Endothelial cell of umbilical vein (primary cell): ENCODE results near the gene SEC31A. TPM values are rescaled to one million over a fixed set of nuclear protein-coding genes. Genes with fewer than 3 reads are reported as not detected.

Experiments used
- BruUV-seq: library from RNA; stranded (reverse); fragments of 400-500 nt; replicated peaks from 2 replicates; lab custom pipeline; 2021; lab: Mats Ljungman, UMichigan
- CTCF ChIA-PET: fragments of 300-600, 350-600 bp; sonication (Branson Sonifier 250); formaldehyde crosslinking; loops from one replicate; lab custom pipeline; 2021; ENCODE audit warnings: antibody characterized with exemption, inconsistent platforms; lab: Charles Lee
- POLR2A ChIA-PET: fragments of 300-600, 350-600 bp; sonication (Branson Sonifier 250); formaldehyde crosslinking; loops from one replicate; lab custom pipeline; 2021; ENCODE audit warnings: antibody characterized with exemption, inconsistent platforms; lab: Charles Lee
- DNase-seq: peaks from one replicate; pipeline ENCODE4 v3.0.0-alpha.2; 2011; ENCODE audit warnings: low read depth, low spot score
- FAIRE-seq: peaks from 2 replicates; lab custom pipeline; 2011; peaks lifted over from hg19 to GRCh38; lab: Jason Lieb, UNC
- H2AFZ ChIP-seq: 2 replicates; pipeline ENCODE4 v1.6.0; 2012; ENCODE audit warnings: low read depth, low read length, control low read depth, inconsistent platforms
- H3K27ac ChIP-seq: 2 replicates; pipeline ENCODE4 v1.5.1; 2011; ENCODE audit warnings: low read depth, mild to moderate bottlenecking, control low read depth, low read length, moderate library complexity; ENCODE audit not compliant: insufficient read depth
- H3K27me3 ChIP-seq, 2 experiments: 2 replicates each; pipeline versions ENCODE4 v1.6.0 to v1.6.1; 2011; ENCODE audit warnings: low read length in 2 of 2, mixed read lengths in 1 of 2; ENCODE audit not compliant: control insufficient read depth in 2 of 2, insufficient read depth in 2 of 2
- H3K36me3 ChIP-seq, 2 experiments: 2 replicates in 1 of 2; 3 replicates in 1 of 2; pipeline ENCODE4 v1.5.1; 2011; ENCODE audit warnings: low read length in 2 of 2, mild to moderate bottlenecking in 1 of 2, moderate library complexity in 1 of 2; ENCODE audit not compliant: control insufficient read depth in 2 of 2, insufficient read depth in 2 of 2; ENCODE audit errors: extremely low read depth in 1 of 2
- H3K4me1 ChIP-seq: 3 replicates; pipeline ENCODE4 v1.5.1; 2011; ENCODE audit warnings: mild to moderate bottlenecking, low read length; ENCODE audit not compliant: control insufficient read depth, insufficient read depth; ENCODE audit errors: extremely low read depth
- H3K4me2 ChIP-seq: 2 replicates; pipeline ENCODE4 v1.6.1; 2011; ENCODE audit warnings: low read length, control low read depth, mixed read lengths; ENCODE audit not compliant: insufficient read depth
- H3K4me3 ChIP-seq, 3 experiments: fragments of 200-600 bp in 1 of 3; sonication (generic), shearing (Covaris generic) in 1 of 3; replicated peaks in 1 of 3; 2 replicates each; pipeline ENCODE4 v1.5.1; 2011 to 2016; ENCODE audit warnings: control low read depth in 3 of 3, low read length in 3 of 3, mild to moderate bottlenecking in 2 of 3, inconsistent platforms in 1 of 3, low read depth in 1 of 3, moderate library complexity in 1 of 3; ENCODE audit not compliant: insufficient read depth in 1 of 3
- H3K79me2 ChIP-seq: 2 replicates; pipeline ENCODE4 v1.6.0; 2012; ENCODE audit warnings: low read length, inconsistent platforms; ENCODE audit not compliant: control insufficient read depth, insufficient read depth
- H3K9ac ChIP-seq: replicated peaks from 2 replicates; pipeline ENCODE3; 2011; ENCODE audit warnings: low read length, control low read depth; ENCODE audit not compliant: insufficient read depth; ENCODE audit errors: extremely low read depth
- H3K9me1 ChIP-seq: replicated peaks from 3 replicates; pipeline ENCODE4 v1.6.0; 2011; ENCODE audit warnings: mild to moderate bottlenecking, low read length; ENCODE audit not compliant: control insufficient read depth, insufficient read depth; ENCODE audit errors: extremely low read depth
- H3K9me3 ChIP-seq: replicated peaks from 2 replicates; pipeline ENCODE4 v1.5.1; 2012; ENCODE audit warnings: low read length, inconsistent platforms; ENCODE audit not compliant: control insufficient read depth, insufficient read depth
- H4K20me1 ChIP-seq: replicated peaks from 2 replicates; pipeline ENCODE3; 2011; ENCODE audit warnings: mild to moderate bottlenecking, low read length; ENCODE audit not compliant: control insufficient read depth, insufficient read depth; ENCODE audit errors: extremely low read depth
- CTCF ChIP-seq, 2 donors: IDR thresholded peaks; 1 replicate in 1 of 2; 2 replicates in 1 of 2; pipeline ENCODE4 v1.5.1; 2011; ENCODE audit warnings: low read length in 2 of 2, mild to moderate bottlenecking in 2 of 2, moderate library complexity in 2 of 2, control low read depth in 1 of 2, inconsistent platforms in 1 of 2, low read depth in 1 of 2; ENCODE audit not compliant: insufficient read depth in 1 of 2; ENCODE audit errors: extremely low read depth in 1 of 2
- EZH2 ChIP-seq: IDR thresholded peaks from 2 replicates; pipeline ENCODE4 v1.6.1; 2012; ENCODE audit warnings: borderline replicate concordance, low read depth, mild to moderate bottlenecking, moderate library complexity, low read length, inconsistent platforms; ENCODE audit not compliant: severe bottlenecking
- GATA2 ChIP-seq: IDR thresholded peaks from 2 replicates; pipeline ENCODE4 v1.7.0; 2011; ENCODE audit warnings: low read depth, mild to moderate bottlenecking, moderate library complexity, mixed read lengths, low read length; ENCODE audit not compliant: insufficient read length, insufficient read depth
- MAX ChIP-seq: IDR thresholded peaks from 2 replicates; pipeline ENCODE4 v1.6.1; 2011; ENCODE audit not compliant: insufficient read depth, insufficient read length
- dilution Hi-C: fragments of 300-500 bp; cut with MboI; formaldehyde crosslinking; loops from one replicate; pipeline ENCODE4 v1.15.0; 2019; ENCODE audit warnings: low sequenced_read_pairs; ENCODE audit not compliant: extremely low pct_ligation_motif_present
- intact Hi-C: fragments of 100-400 bp; cut with micrococcal nuclease; formaldehyde crosslinking; loops from one replicate; pipeline ENCODE4 v1.10.0; 2022
- polyA plus RNA-seq, 4 experiments: library from polyadenylated mRNA; depleted of rRNA in 3 of 4; stranded (reverse) in 3 of 4; unstranded in 1 of 4; fragments of >200 nt; gene quantifications; 2 replicates each; pipeline versions ENCODE4 v1.2.1 to v1.2.3, GENCODE V29; 2011 to 2012; ENCODE audit warnings: missing spikeins in 1 of 4
- total RNA-seq: library from RNA; stranded (reverse); gene quantifications from 2 replicates; pipeline ENCODE4 v1.2.3, GENCODE V29; 2021

SEC31A gene
- total and polyA plus RNA-seq, 2 donors (not counting 3 experiments of a cell fraction or from before 2014, with no cell fraction given) = 226 to 301 TPM

GRCh38 chr4:82801910-82802521 is 88.9 kb downstream of the SEC31A start:
- TF ChIP-seq EZH2 (no peak), MAX (no peak), CTCF (IDR thresholded peaks at IDR 0.05; ENCODE audit: extremely low read depth in 1 of 2, insufficient read depth in 1 of 2, low read depth in 1 of 2, low read length in 2 of 2) (peak; percentile 29 to 42), GATA2 (no peak)
- POLR2A ChIA-PET = no interaction called here
- no peak overlapping the region for H3K4me3 ChIP-seq
- H3K4me2 ChIP-seq = no peak overlapping the region
- no peak overlapping the region for H2AFZ ChIP-seq
- H3K27me3 ChIP-seq = peaks cover 6 to 9% of the 10 kb centered on the region in 2 experiments
- H3K9me3 ChIP-seq = no peaks in the 10 kb centered on the region
- H3K27ac ChIP-seq = no peak overlapping the region
- H3K36me3 ChIP-seq = no peaks in the 10 kb centered on the region
- H3K9ac ChIP-seq = no peak overlapping the region
- intact Hi-C loops (loop anchor here (1.0 kb wide), 2 partner anchors 63 to 340 kb away; no protein-coding TSS in a partner anchor), dilution Hi-C loops (no loop called here)
- H4K20me1 ChIP-seq = no peaks in the 10 kb centered on the region
- CTCF ChIA-PET = interaction anchor here (1.0 to 6.1 kb wide), 3 partner anchors 17 to 340 kb away, joined by 3 to 49 read pairs (median 3); no protein-coding TSS in a partner anchor
- FAIRE-seq = peak; percentile 74
- DNase-seq = peak; percentile 63
- peaks cover 9% of the 10 kb centered on the region for H3K4me1 ChIP-seq
- H3K79me2 ChIP-seq = peaks cover 8% of the 10 kb centered on the region
- no peaks in the 10 kb centered on the region for H3K9me1 ChIP-seq
- no TSS peak for BruUV-seq
